ENCODE results near the gene MAN2B2.

Gene MAN2B2

DNA sequence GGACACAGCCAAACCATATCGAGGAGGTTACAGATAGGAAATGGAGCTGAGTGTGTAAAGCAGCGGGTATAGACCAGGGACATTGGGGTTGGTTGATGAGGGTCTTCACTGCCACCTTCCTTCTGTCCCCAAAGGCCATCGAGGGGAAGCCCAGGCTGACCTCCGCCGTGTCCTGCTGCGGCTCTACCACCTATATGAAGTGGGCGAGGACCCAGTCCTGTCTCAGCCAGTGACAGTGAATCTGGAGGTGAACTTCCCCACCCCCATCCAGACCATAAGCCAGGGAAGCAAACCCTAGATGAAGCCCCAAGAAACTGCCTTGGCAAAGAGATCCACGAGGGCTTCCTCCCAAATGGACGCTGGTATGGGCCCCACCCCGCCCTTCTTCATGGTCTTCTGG is 42.3 kb downstream of the MAN2B2 start:
- no CpG with 5 or more reads among the region's 10 CpGs for WGBS (ENCODE audit: extremely low coverage, insufficient coverage, insufficient read length)
- H3K4ac ChIP-seq (ENCODE audit: low read depth, low read length) = no peak overlapping the region

GRCh38 chr4:6618386-6619115 is 43.6 kb downstream of the MAN2B2 start:
- Histone ChIP-seq H2AK5ac (ENCODE audit: low read length) (no peak overlapping the region), H4K91ac (ENCODE audit: low read depth, low read length) (no peak overlapping the region), H3K79me2 (ENCODE audit: control insufficient read depth, insufficient read depth, low read length, poor library complexity) (no peaks in the 10 kb centered on the region), H3K9ac (ENCODE audit: low read length) (no peak overlapping the region), H2BK120ac (ENCODE audit: insufficient read depth, low read length, poor library complexity) (no peak overlapping the region), H3K27ac (ENCODE audit: low read depth, low read length) (no peak overlapping the region), H2BK12ac (ENCODE audit: low read length) (no peak overlapping the region), H2AFZ (ENCODE audit: insufficient read depth, low read length, poor library complexity) (no peak overlapping the region), H3K36me3 (ENCODE audit: control insufficient read depth in 1 of 2, insufficient read depth in 2 of 2, low read length in 2 of 2) (peaks cover 6 to 16% of the 10 kb centered on the region in 2 experiments), H3K4ac (ENCODE audit: low read depth, low read length) (no peak overlapping the region), H4K8ac (ENCODE audit: low read depth, low read length) (no peak overlapping the region), H3K14ac (ENCODE audit: low read length) (no peak overlapping the region), H2BK5ac (ENCODE audit: low read depth, low read length, poor library complexity) (no peak overlapping the region), H3K23ac (ENCODE audit: low read length) (no peak overlapping the region), H3K4me1 (ENCODE audit: control insufficient read depth in 1 of 2, insufficient read depth in 2 of 2, low read length in 2 of 2) (no peaks in the 10 kb centered on the region), H3K18ac (ENCODE audit: low read length) (no peak overlapping the region), H3K4me2 (ENCODE audit: low read length) (no peak overlapping the region), H3K9me3 (ENCODE audit: insufficient read depth, low read depth, low read length) (peaks cover 2% of the 10 kb centered on the region), H3K27me3 (ENCODE audit: insufficient read depth, low read length) (no peaks in the 10 kb centered on the region), H3K79me1 (ENCODE audit: low read length) (no peaks in the 10 kb centered on the region), H3K4me3 (ENCODE audit: low read depth, low read length) (no peak overlapping the region), H4K12ac (ENCODE audit: low read depth, low read length) (no peak overlapping the region)
- no CpG with 5 or more reads among the region's 19 CpGs for WGBS (ENCODE audit: extremely low coverage, insufficient coverage, insufficient read length)
- DNase-seq = no peak

More for the DNA sequence above, 42.3 kb downstream of the MAN2B2 start:
- H2AK5ac ChIP-seq (ENCODE audit: low read length) = no peak overlapping the region
- H4K12ac ChIP-seq (ENCODE audit: low read depth, low read length) = no peak overlapping the region
- no peak overlapping the region for H3K14ac ChIP-seq (ENCODE audit: low read length)
- no peak overlapping the region for H3K27ac ChIP-seq (ENCODE audit: low read depth, low read length)
- H2AFZ ChIP-seq (ENCODE audit: insufficient read depth, low read length, poor library complexity) = no peak overlapping the region
- no peak for DNase-seq
- no peak overlapping the region for H3K23ac ChIP-seq (ENCODE audit: low read length)
- no peak overlapping the region for H3K18ac ChIP-seq (ENCODE audit: low read length)
- no peaks in the 10 kb centered on the region for H3K79me1 ChIP-seq (ENCODE audit: low read length)
- no peaks in the 10 kb centered on the region for H3K4me1 ChIP-seq (ENCODE audit: control insufficient read depth in 1 of 2, insufficient read depth in 2 of 2, low read length in 2 of 2)
- H2BK120ac ChIP-seq (ENCODE audit: insufficient read depth, low read length, poor library complexity) = no peak overlapping the region
- no peak overlapping the region for H4K91ac ChIP-seq (ENCODE audit: low read depth, low read length)
- no peak overlapping the region for H2BK12ac ChIP-seq (ENCODE audit: low read length)
- peaks cover 8 to 16% of the 10 kb centered on the region in 2 experiments for H3K36me3 ChIP-seq (ENCODE audit: control insufficient read depth in 1 of 2, insufficient read depth in 2 of 2, low read length in 2 of 2)
- H3K4me3 ChIP-seq (ENCODE audit: low read depth, low read length) = no peak overlapping the region
- H3K27me3 ChIP-seq (ENCODE audit: insufficient read depth, low read length) = no peaks in the 10 kb centered on the region
- no peak overlapping the region for H3K4me2 ChIP-seq (ENCODE audit: low read length)
- peaks cover 2% of the 10 kb centered on the region for H3K9me3 ChIP-seq (ENCODE audit: insufficient read depth, low read depth, low read length)
- no peaks in the 10 kb centered on the region for H3K79me2 ChIP-seq (ENCODE audit: control insufficient read depth, insufficient read depth, low read length, poor library complexity)
- H3K9ac ChIP-seq (ENCODE audit: low read length) = no peak overlapping the region
- H4K8ac ChIP-seq (ENCODE audit: low read depth, low read length) = no peak overlapping the region
- H2BK5ac ChIP-seq (ENCODE audit: low read depth, low read length, poor library complexity) = no peak overlapping the region

GRCh38 chr4:6619116-6619465 is 44.1 kb downstream of the MAN2B2 start:
- WGBS (ENCODE audit: extremely low coverage, insufficient coverage, insufficient read length) = no CpG with 5 or more reads among the region's 13 CpGs
- Histone ChIP-seq H3K27me3 (ENCODE audit: insufficient read depth, low read length) (no peaks in the 10 kb centered on the region), H3K79me1 (ENCODE audit: low read length) (no peaks in the 10 kb centered on the region), H2BK5ac (ENCODE audit: low read depth, low read length, poor library complexity) (no peak overlapping the region), H3K23ac (ENCODE audit: low read length) (no peak overlapping the region), H3K9me3 (ENCODE audit: insufficient read depth, low read depth, low read length) (peaks cover 2% of the 10 kb centered on the region), H3K4me1 (ENCODE audit: control insufficient read depth in 1 of 2, insufficient read depth in 2 of 2, low read length in 2 of 2) (no peaks in the 10 kb centered on the region), H4K8ac (ENCODE audit: low read depth, low read length) (no peak overlapping the region), H3K36me3 (ENCODE audit: control insufficient read depth in 1 of 2, insufficient read depth in 2 of 2, low read length in 2 of 2) (peaks cover 6 to 16% of the 10 kb centered on the region in 2 experiments), H4K91ac (ENCODE audit: low read depth, low read length) (no peak overlapping the region), H2AK5ac (ENCODE audit: low read length) (no peak overlapping the region), H2BK12ac (ENCODE audit: low read length) (no peak overlapping the region), H2AFZ (ENCODE audit: insufficient read depth, low read length, poor library complexity) (no peak overlapping the region), H3K27ac (ENCODE audit: low read depth, low read length) (no peak overlapping the region), H2BK120ac (ENCODE audit: insufficient read depth, low read length, poor library complexity) (no peak overlapping the region), H4K12ac (ENCODE audit: low read depth, low read length) (no peak overlapping the region), H3K9ac (ENCODE audit: low read length) (no peak overlapping the region), H3K18ac (ENCODE audit: low read length) (no peak overlapping the region), H3K4me2 (ENCODE audit: low read length) (no peak overlapping the region), H3K79me2 (ENCODE audit: control insufficient read depth, insufficient read depth, low read length, poor library complexity) (no peaks in the 10 kb centered on the region), H3K14ac (ENCODE audit: low read length) (no peak overlapping the region), H3K4ac (ENCODE audit: low read depth, low read length) (no peak overlapping the region), H3K4me3 (ENCODE audit: low read depth, low read length) (no peak overlapping the region)
- no peak for DNase-seq

- DNase-seq = no peak
Observed at GRCh38 chr4:6619466-6620255, 44.7 kb downstream of the MAN2B2 start.

More at GRCh38 chr4:6619466-6620255, 44.7 kb downstream of the MAN2B2 start:
- H3K79me2 ChIP-seq (ENCODE audit: control insufficient read depth, insufficient read depth, low read length, poor library complexity) = no peaks in the 10 kb centered on the region
- no peak overlapping the region for H4K91ac ChIP-seq (ENCODE audit: low read depth, low read length)
- H2BK5ac ChIP-seq (ENCODE audit: low read depth, low read length, poor library complexity) = no peak overlapping the region
- no peaks in the 10 kb centered on the region for H3K79me1 ChIP-seq (ENCODE audit: low read length)
- no peak overlapping the region for H3K4me3 ChIP-seq (ENCODE audit: low read depth, low read length)
- no peak overlapping the region for H2AK5ac ChIP-seq (ENCODE audit: low read length)
- H2BK12ac ChIP-seq (ENCODE audit: low read length) = no peak overlapping the region
- H3K4me1 ChIP-seq (ENCODE audit: control insufficient read depth in 1 of 2, insufficient read depth in 2 of 2, low read length in 2 of 2) = no peaks in the 10 kb centered on the region
- H3K4me2 ChIP-seq (ENCODE audit: low read length) = no peak overlapping the region
- no peak overlapping the region for H2AFZ ChIP-seq (ENCODE audit: insufficient read depth, low read length, poor library complexity)
- no peak overlapping the region for H3K23ac ChIP-seq (ENCODE audit: low read length)
- H4K8ac ChIP-seq (ENCODE audit: low read depth, low read length) = no peak overlapping the region
- no peaks in the 10 kb centered on the region for H3K27me3 ChIP-seq (ENCODE audit: insufficient read depth, low read length)
- H3K9me3 ChIP-seq (ENCODE audit: insufficient read depth, low read depth, low read length) = peaks cover 2% of the 10 kb centered on the region
- H3K27ac ChIP-seq (ENCODE audit: low read depth, low read length) = no peak overlapping the region
- no peak overlapping the region for H4K12ac ChIP-seq (ENCODE audit: low read depth, low read length)
- no CpG with 5 or more reads among the region's 24 CpGs for WGBS (ENCODE audit: extremely low coverage, insufficient coverage, insufficient read length)
- no peak overlapping the region for H3K9ac ChIP-seq (ENCODE audit: low read length)
- peaks cover 6 to 16% of the 10 kb centered on the region in 2 experiments for H3K36me3 ChIP-seq (ENCODE audit: control insufficient read depth in 1 of 2, insufficient read depth in 2 of 2, low read length in 2 of 2)
- H3K4ac ChIP-seq (ENCODE audit: low read depth, low read length) = no peak overlapping the region
- H3K14ac ChIP-seq (ENCODE audit: low read length) = no peak overlapping the region
- H3K18ac ChIP-seq (ENCODE audit: low read length) = no peak overlapping the region
- H2BK120ac ChIP-seq (ENCODE audit: insufficient read depth, low read length, poor library complexity) = no peak overlapping the region
